Right cardiac atrium (tissue), 5 donors: Measurements from ENCODE around the gene IFIH1. TPM values are rescaled to one million over a fixed set of nuclear protein-coding genes. Genes with fewer than 3 reads are reported as not detected.

Source experiments
- ATAC-seq, 2 donors: fragments of 200-7000 bp; cut with Tn5 transposase; one replicate each; pipeline versions ENCODE4 v1.8.0 to v1.9.1; 2020; ENCODE audit warnings: moderate library complexity in 2 of 2, mild to moderate bottlenecking in 1 of 2
- DNase-seq, 3 donors: peaks; one replicate each; pipeline ENCODE4 v3.0.0-alpha.2; 2020
- H3K27ac ChIP-seq: one replicate; pipeline ENCODE4 v1.5.1; 2013; ENCODE audit warnings: mild to moderate bottlenecking, low read length, control low read depth, moderate library complexity
- H3K27me3 ChIP-seq: one replicate; pipeline ENCODE4 v1.6.1; 2013; ENCODE audit not compliant: control insufficient read depth, insufficient read depth
- H3K4me1 ChIP-seq: one replicate; pipeline ENCODE4 v1.6.1; 2013; ENCODE audit warnings: low read length; ENCODE audit not compliant: control insufficient read depth, insufficient read depth
- H3K4me3 ChIP-seq: one replicate; pipeline ENCODE4 v1.5.1; 2013; ENCODE audit warnings: low read length, control low read depth
- H3K9me3 ChIP-seq: one replicate; pipeline ENCODE4 v1.6.1; 2013; ENCODE audit warnings: low read length; ENCODE audit not compliant: control insufficient read depth
- WGBS: extraction: QIAGEN DNeasy Blood & Tissue Kit; methylation state at CpG from one replicate; pipeline ENCODE4 v1.1.7; 2013; 5-methylcytosine and 5-hydroxymethylcytosine counted together
- intact Hi-C, 4 donors: fragments of 100-400 bp; cut with DNase I; formaldehyde crosslinking; loops; one replicate each; pipeline versions ENCODE4 v1.11.0 to v1.14.0; 2022 to 2023
- polyA plus RNA-seq: library from polyadenylated mRNA; stranded (reverse); fragments of 200-250 nt; gene quantifications from one replicate; pipeline ENCODE4 v1.2.3, GENCODE V29; 2013
- total RNA-seq, 4 donors: library from RNA; stranded (reverse); fragmentation: NEBNext Ultra II Directional; extraction: Animal tissue kit (Norgen Biotek cat#: 25700); gene quantifications; one replicate each; pipeline ENCODE4 v1.2.1, GENCODE V29; 2021
- donor health status: healthy with polysubstance abuse.
- donor health status: DM: no; HTN: yes; CAD: no.
- donor health status: DM: no; HTN: no; CAD: no.
- donor health status: DM: no; HTN: yes; CAD: no; lungs with severe emphysema.
- donor health status: DM: yes; HTN: yes; CAD: no.

Gene IFIH1
- total and polyA plus RNA-seq, 5 donors = 6.6 to 11.8 (median 10.0) TPM

- intact Hi-C loops = no loop called here
- Histone ChIP-seq H3K4me3 (no peak overlapping the region), H3K27me3 (no peaks in the 10 kb centered on the region), H3K27ac (no peak overlapping the region), H3K4me1 (no peaks in the 10 kb centered on the region), H3K9me3 (no peaks in the 10 kb centered on the region)
- ATAC-seq (no peak), DNase-seq (peak in 2 of 3 donors; percentile 25 to 43)
- 94% methylated on average over 38 of the region's 38 CpGs for WGBS
Measured at GRCh38 chr2:162234620-162235462, 83.6 kb downstream of the IFIH1 start.

GRCh38 chr2:162233197-162233596, 85.3 kb downstream of the IFIH1 start:
- Histone ChIP-seq H3K27ac (no peak overlapping the region), H3K9me3 (no peaks in the 10 kb centered on the region), H3K4me3 (no peak overlapping the region), H3K4me1 (no peaks in the 10 kb centered on the region), H3K27me3 (no peaks in the 10 kb centered on the region)
- intact Hi-C loops = no loop called here
- ATAC-seq = no peak
- WGBS = 52% methylated on average over 1 of the region's 1 CpG
- DNase-seq = no peak

- ATAC-seq (no peak), DNase-seq (no peak)
- Histone ChIP-seq H3K27ac (no peak overlapping the region), H3K9me3 (no peaks in the 10 kb centered on the region), H3K4me3 (no peak overlapping the region), H3K4me1 (no peaks in the 10 kb centered on the region), H3K27me3 (no peaks in the 10 kb centered on the region)
- intact Hi-C loops = no loop called here
- 61% methylated on average over 2 of the region's 2 CpGs for WGBS
Measured at GRCh38 chr2:162232671-162233070, 85.8 kb downstream of the IFIH1 start.

GRCh38 chr2:162232027-162232426, 86.5 kb downstream of the IFIH1 start:
- Histone ChIP-seq H3K9me3 (no peaks in the 10 kb centered on the region), H3K4me1 (no peaks in the 10 kb centered on the region), H3K27me3 (no peaks in the 10 kb centered on the region), H3K27ac (no peak overlapping the region), H3K4me3 (no peak overlapping the region)
- WGBS = 37% methylated on average over 2 of the region's 2 CpGs
- no peak for DNase-seq
- intact Hi-C loops = no loop called here
- no peak for ATAC-seq

- ATAC-seq = no peak
- H3K4me3 ChIP-seq = no peak overlapping the region
- no peaks in the 10 kb centered on the region for H3K4me1 ChIP-seq
- no peaks in the 10 kb centered on the region for H3K9me3 ChIP-seq
- no peaks in the 10 kb centered on the region for H3K27me3 ChIP-seq
- intact Hi-C loops = no loop called here
- WGBS = 44% methylated on average over 1 of the region's 1 CpG
- DNase-seq = no peak
- H3K27ac ChIP-seq = no peak overlapping the region
Measured at GRCh38 chr2:162230761-162231160, 87.7 kb downstream of the IFIH1 start.

- no peaks in the 10 kb centered on the region for H3K9me3 ChIP-seq
- no peaks in the 10 kb centered on the region for H3K4me1 ChIP-seq
- no peak for ATAC-seq
- no peak for DNase-seq
- H3K4me3 ChIP-seq = no peak overlapping the region
- H3K27ac ChIP-seq = no peak overlapping the region
- intact Hi-C loops = loop anchor here in 1 of 4 donors (10.0 kb wide), 1 partner anchor 68 kb away; no protein-coding TSS in a partner anchor
- no peaks in the 10 kb centered on the region for H3K27me3 ChIP-seq
Measured at GRCh38 chr2:162226836-162227235, 91.6 kb downstream of the IFIH1 start.

GRCh38 chr2:162221064-162221463, 97.4 kb downstream of the IFIH1 start:
- peak; percentile 58 to 83 (median 79) for DNase-seq
- intact Hi-C loops = loop anchor here in 3 of 4 donors (5.0 to 10.0 kb wide), 2 partner anchors 74 to 76 kb away; no protein-coding TSS in a partner anchor
- Histone ChIP-seq H3K27me3 (no peaks in the 10 kb centered on the region), H3K27ac (no peak overlapping the region), H3K9me3 (no peaks in the 10 kb centered on the region), H3K4me1 (no peaks in the 10 kb centered on the region), H3K4me3 (no peak overlapping the region)
- WGBS = 50% methylated on average over 11 of the region's 11 CpGs
- peak; percentile 67 to 78 for ATAC-seq

GRCh38 chr2:162220368-162220767, 98.1 kb downstream of the IFIH1 start:
- Histone ChIP-seq H3K4me3 (no peak overlapping the region), H3K4me1 (no peaks in the 10 kb centered on the region), H3K27me3 (no peaks in the 10 kb centered on the region), H3K27ac (no peak overlapping the region), H3K9me3 (no peaks in the 10 kb centered on the region)
- intact Hi-C loops = loop anchor here in 3 of 4 donors (5.0 to 10.0 kb wide), 2 partner anchors 74 to 77 kb away; no protein-coding TSS in a partner anchor
- DNase-seq (no peak), ATAC-seq (no peak)
- whole genome bisulfite sequencing = 48% methylated on average over 1 of the region's 1 CpG

GRCh38 chr2:162219426-162219825, 99.1 kb downstream of the IFIH1 start:
- WGBS = 62% methylated on average over 4 of the region's 4 CpGs
- DNase-seq (no peak), ATAC-seq (no peak)
- no peak overlapping the region for H3K4me3 ChIP-seq
- H3K27ac ChIP-seq = no peak overlapping the region
- intact Hi-C loops = no loop called here
- H3K4me1 ChIP-seq = no peaks in the 10 kb centered on the region
- H3K9me3 ChIP-seq = no peaks in the 10 kb centered on the region
- no peaks in the 10 kb centered on the region for H3K27me3 ChIP-seq

- H3K4me3 ChIP-seq = no peak overlapping the region
- intact Hi-C loops = no loop called here
- WGBS = 90% methylated on average over 1 of the region's 1 CpG
- ATAC-seq (no peak), DNase-seq (no peak)
- no peaks in the 10 kb centered on the region for H3K9me3 ChIP-seq
- no peaks in the 10 kb centered on the region for H3K27me3 ChIP-seq
- H3K27ac ChIP-seq = no peak overlapping the region
- H3K4me1 ChIP-seq = no peaks in the 10 kb centered on the region
Measured at GRCh38 chr2:162217598-162217997, 100.9 kb downstream of the IFIH1 start.
